Measurements from ENCODE around the gene NLK.
"Not testable (repeated sequence)": the region's sequence is repeated elsewhere in the genome, so short reads cannot be mapped to it uniquely, and the experiment has no call there.

The NLK gene

DNA sequence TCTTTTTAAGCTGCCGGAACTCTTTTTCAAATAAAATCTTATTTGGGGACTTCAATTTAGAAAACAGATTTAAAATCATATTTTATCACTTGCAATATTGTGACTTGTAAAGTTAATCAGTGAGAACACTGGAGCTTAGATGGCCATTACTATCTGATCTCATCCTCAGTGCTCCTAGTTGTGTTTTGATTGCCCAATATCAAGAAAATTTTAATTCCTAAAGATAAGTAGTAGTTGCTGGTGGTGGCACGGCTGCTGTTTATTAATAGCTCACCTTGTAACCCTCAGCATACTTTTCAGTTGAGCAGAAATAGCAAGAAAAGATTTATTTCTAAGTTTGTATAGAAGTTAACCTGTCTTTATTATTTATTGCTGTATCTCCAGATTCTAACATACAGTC is 124.0 kb downstream of the NLK start:
- no peak for DNase-seq

DNA sequence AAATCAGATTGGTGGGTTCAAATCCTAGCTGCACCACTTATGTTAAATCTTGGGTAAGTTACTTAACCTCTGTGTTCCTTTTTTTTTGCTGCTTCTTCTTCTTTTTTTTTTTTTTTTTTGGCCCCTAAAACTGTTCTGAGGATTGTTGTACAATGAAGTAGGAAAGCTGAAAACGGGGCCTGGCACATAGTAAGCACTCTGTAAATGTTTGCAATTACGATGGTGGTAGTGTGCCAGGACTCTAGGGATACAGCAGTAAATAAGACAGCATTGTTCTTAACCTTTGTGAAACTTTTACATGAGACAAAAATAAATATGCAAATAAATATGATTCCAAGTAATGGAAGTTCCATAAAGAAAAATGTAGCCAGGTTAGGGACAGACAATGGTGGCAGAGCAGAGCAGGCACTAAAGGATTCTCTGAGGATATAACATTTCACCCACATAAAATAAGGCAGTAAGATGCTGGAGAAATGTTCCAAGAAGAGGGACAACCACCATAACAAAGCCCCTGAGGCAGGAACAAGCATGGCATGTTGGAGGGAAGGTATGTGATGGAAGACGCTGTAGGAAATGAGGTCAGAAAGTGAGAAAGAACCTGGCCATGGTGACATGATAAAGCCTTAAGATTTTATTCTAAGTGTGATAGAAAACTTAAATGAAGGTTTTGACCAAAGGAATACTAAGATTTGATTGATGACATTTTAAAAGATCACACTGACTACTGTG is 127.3 kb downstream of the NLK start:
- no peak for DNase-seq

DNA sequence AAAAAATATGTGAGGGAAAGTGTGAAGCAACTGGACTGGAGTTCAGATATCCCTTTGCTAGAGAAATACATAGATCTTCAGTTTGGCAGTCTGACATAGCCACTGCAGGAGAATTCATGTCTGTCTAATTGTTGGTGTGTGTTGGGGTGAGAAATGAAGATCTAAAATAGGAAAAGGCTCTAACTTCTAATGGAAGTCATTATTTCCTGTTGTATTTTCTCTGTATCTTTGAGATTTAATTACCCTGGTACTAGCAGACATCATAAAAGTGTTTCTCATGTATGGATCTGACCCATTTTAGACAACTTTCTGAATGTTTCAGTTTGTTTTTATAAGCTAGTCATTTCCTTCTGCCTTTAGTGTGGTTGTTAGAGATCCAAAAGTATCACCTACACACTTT is 128.3 kb downstream of the NLK start:
- DNase-seq, result no peak

DNA sequence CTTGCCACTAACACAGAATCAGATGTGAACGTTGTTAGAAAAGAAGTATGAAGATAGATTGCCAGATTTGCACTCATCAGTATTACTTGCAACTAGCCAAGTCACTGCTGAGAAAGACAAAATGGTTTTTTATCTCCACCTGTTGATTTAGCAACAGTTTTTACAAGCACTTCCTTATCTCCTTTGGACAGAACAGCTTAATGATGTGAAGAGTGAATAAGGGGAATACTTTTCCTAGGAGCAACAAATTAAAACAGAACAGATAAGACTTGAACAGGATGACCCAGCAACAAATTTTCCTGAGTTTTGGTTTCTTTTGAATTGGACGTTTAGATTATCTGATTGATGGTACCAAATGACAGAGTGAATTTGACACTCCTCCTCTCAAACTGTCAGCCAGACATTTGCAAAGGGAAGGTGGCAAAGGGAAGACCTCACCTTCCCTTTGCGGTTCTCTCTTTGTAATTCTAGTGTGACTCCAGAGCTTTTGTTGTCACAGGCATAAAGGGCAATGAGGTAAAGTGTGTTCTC is 130.6 kb downstream of the NLK start:
- no peak for DNase-seq

DNA sequence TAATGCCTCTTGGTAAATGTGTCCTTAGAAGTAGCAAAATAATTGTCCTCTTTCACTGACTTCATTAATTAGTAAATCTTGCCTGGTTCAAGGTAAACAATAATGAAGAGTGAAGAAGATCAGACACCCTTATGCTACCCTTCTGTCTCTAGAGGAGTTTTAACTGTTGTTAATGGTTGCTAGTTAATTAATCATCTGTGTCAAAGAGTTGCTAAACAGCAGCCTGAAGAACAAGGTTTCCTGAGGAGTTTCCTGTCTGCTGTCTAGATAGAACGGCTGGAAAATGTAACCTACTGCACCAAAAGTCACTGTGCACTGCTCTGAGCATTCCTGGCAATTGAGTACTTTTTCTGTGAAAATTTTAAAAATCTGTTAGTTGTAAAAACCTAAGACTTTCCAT is 131.3 kb downstream of the NLK start:
- no peak for DNase-seq

DNA sequence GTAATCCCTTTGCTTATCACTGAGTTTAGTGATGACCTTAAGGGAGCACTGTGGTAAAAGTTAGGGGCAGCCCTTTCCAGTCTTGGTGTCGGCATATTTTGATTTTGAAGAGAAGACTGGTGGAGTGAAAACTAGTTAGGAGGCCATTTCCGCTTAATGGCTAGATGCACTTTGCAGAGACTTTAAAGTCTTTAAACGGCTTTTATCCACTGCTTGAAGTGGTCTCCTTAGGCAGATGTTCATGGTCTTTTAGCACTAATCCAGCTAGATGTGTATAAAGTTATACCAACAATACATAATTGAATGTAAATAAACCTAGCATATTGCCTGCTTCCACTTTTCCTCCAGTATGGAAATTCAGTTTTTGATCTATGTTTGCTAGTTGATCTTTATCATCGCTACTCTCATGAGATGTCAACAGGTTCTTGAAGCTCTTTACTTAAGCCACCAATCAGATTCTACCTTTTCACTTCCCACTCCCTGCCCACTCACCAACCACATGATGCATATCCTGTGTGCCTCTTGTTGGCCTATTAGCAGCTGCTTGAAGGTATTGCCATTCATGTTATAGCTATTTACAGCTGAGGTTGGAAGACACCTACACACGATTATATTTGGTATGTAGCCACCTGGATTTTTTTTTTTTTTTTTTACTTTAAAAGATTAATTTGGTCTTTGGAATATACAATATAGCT is 132.0 kb downstream of the NLK start:
- no peak for DNase-seq

DNA sequence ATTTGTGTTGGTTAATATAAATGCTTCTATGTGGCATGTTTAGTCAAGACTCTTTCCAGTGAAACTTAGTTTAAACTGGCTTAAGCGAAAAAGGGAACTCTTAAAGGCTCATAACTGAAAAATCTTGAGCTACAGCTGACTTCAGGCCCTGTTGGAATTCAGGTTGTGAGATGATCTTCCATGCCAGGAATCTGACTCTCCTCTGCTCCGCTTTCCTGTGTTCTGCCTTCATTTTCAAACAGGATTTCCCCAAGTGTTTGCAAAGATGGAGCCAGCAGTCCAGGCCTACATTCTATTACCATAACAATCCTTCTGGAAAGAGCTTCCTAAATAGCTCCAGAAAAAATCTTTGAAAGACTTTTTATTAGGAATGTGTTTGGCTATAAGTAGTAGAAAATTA is 134.9 kb downstream of the NLK start:
- no peak for DNase-seq

DNA sequence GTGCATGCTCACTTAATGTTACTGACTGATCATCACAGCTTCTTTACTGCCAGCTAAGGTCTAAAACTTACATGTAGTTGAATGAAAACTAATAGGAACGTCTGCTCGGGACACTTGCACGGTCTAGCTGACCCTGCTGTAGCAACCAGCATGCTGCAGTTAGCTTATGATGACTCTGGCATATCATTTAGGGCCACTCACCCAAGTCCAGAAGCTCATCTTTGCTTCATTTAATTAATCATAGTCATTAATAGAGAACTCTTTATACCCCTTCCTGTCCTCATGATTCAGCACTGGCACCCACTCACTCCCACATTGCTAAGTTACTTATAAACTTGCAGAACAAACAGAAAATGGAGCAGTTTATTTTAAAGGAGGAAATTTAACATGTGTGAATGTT is 136.3 kb downstream of the NLK start:
- no peak for DNase-seq

DNA sequence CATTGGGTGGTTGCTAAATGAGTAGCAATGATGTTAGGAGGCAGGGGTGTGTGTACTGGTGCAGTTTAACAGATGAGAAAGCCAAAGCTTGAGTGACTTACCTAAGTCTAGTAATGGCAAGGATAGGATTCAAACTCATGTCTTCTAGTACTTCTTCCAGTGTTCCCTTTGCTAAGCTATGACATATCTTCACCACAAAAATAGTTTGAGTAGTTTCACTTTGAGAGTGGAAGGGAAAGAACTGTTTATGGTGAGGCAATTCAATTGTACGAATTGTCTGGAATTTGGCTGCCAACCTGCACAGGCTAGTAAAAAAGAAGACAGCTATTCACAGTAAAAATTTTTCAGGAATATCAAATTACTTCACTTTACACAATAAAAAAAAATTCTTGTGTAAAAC is 138.0 kb downstream of the NLK start:
- no peak for DNase-seq

DNA sequence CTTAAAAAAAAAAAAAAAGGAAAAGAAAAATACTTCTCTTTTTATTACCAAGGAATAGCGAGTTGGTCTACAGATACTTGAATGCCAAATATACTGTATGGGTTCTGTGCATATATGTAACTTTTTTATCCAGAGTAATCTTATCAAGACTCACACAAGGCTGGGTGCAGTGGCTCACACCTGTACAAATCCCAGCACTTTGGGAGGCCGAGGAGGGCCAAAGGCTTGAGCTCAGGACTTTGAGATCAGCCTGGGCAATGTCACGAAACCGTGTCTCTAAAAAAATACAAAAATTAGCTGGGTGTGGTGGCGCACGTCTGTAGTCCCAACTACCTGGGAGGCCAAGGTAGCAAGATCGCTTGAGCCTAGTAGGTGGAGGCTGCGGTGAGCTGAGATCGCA is 139.1 kb downstream of the NLK start:
- DNase-seq, result no peak

DNA sequence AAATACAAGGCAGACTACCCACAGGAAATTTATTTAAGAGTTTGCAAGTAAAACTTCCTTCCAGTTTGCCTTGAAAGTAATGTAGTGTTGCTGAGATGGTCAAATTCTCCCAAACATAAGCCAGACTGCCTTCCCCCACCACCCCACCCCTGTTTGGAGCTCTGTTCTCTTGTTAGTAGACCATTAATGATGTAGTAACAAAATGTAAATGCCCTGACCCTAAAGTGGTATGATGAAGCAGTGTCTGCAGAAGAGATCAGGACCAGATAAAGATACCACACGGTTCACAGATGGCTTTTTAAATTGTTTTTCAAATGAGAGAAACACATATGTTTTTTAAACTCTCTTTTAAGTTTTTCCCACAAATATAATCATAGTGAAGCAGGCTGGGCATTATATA is 140.1 kb downstream of the NLK start:
- no peak for DNase-seq

DNA sequence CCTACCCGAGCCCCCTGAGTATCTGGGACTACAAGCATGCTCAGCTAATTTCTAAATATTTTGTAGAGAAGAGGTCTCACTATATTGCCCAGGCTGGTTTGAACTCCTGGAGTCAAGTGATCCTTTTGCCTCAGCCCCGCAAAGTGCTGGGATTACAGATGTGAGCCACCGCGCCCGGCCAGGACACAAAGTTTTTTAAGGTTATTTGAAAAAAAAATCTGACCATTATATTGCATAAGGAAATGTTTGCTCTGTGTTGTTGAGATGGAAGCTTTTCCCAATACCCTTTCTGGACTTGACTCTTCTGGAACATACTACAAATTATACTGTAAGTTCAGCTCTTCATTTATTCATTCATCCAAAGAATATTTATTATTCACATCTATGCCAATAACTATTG is 143.2 kb downstream of the NLK start:
- DNase-seq, result no peak

DNA sequence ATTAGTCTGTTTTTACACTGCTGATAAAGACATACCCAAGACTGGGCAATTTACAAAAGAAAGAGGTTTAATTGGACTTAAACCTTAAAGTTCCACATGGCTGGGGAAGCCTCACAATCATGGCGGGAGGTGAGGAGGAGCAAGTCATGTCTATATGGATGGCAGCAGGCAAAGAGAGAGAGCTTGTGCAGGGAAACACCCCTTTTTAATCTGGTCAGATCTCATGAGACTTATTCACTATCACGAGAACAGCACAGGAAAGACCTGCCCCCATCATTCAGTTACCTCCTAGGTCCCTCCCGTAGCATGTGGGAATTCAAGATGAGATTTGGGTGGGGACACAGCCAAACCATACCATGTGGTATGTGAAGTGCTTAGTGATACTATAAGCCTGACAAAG is 144.0 kb downstream of the NLK start:
- not testable (repeated sequence) for DNase-seq

DNA sequence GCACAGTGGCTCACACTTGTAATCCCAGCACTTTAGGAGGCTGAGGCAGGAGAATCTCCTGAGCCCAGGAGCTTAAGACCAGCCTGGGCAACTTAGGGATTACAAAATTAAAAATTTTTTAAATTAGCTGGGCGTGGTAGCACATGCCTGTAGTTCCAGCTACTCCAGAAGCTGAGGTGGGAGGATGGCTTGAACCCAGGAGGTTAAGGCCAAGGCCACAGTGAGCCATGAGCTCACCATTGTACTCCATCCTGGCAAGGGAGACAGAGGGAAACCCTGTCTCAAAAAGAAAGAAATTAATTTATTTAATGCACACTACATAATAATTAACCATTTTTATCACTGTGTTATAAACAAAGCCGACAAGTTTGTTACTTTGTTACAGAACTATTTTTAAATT is 145.5 kb downstream of the NLK start:
- no peak for DNase-seq

DNA sequence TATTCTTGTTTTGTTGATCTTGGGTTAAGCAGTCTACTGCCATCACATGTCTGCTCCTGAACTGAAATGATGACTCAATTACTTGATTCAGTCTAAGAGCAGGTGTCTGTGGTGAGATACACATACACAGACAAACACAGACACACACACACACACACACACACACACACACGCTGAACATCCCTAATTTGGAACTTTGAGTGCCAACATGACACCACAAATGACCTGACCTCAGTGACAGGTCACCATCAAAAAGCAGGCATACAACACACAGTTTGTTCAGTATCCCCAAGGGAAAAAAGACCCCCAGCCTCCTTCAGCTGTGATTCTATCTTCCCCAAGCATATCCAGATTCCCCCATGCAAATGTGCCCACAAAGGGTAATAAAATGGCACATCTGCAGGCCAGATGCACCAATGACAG is 146.4 kb downstream of the NLK start:
- no peak for DNase-seq

DNA sequence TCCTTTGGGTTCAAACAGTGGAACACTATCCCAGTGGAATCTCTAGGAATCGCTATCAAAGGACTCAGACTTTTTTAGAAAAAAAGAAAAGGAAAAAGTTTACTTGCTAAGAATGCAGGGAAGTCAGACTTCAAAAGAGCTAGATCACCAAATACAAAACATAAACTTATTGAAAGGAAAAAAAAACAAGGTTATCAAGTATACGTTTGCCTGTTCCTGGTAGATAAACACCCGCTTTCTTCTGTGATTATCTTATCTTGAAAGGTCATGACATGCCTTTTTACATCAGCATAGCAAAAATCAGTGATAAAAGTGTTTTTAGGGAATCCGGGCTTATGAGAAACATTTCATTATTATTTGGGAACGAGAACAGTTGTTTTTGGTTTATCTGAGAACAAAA is 147.2 kb downstream of the NLK start:
- DNase-seq, result no peak

DNA sequence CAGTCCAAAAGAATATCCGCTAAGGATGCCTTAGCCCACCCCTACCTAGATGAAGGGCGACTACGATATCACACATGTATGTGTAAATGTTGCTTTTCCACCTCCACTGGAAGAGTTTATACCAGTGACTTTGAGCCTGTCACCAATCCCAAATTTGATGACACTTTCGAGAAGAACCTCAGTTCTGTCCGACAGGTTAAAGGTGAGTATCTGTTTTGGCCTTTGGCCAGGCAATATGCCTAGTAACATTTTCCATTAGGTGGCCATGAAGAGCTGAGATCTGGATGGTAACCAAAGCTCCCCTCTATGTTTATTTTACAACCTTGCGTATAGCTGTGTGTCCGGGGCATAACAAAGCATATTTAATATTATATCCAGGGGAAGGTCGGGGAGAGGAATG is 148.5 kb downstream of the NLK start:
- DNase-seq, result no peak

DNA sequence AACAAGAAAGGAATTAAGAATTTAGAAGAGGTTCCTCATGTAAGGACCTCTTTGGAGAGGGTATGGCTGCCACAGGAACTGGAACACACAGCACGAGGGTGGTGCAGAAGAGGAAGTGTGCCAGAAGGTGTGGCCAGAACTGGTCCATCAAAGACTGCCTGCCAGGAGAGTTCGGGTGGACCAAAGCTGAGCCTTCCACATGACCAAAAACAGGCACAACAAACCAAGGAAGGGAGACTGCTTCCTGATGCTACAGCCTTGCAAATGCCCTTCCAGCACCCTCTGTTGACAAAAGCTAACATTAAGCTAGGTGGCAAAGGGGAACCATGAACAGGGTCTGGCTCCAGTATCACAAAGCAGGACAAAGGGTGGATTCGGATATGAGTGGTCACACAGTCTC is 150.8 kb downstream of the NLK start:
- no peak for DNase-seq

DNA sequence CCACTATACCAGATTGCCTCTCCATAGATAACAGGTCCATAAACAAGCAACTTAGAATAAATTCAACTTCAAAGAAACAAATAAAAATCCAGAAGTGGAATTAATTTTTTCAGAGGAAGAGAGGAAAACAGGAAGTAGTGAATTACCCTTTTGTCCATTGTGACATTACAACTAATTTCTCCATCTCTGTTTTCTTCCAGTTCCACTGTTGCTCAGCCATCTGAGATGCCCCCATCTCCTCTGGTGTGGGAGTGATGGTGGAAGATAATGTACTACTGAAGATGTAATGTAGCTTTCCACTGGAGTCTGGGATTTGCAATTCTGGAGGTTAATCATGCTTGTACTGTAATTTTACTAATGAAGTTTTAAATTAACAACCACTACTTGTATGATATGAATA is 151.9 kb downstream of the NLK start:
- no peak for DNase-seq

DNA sequence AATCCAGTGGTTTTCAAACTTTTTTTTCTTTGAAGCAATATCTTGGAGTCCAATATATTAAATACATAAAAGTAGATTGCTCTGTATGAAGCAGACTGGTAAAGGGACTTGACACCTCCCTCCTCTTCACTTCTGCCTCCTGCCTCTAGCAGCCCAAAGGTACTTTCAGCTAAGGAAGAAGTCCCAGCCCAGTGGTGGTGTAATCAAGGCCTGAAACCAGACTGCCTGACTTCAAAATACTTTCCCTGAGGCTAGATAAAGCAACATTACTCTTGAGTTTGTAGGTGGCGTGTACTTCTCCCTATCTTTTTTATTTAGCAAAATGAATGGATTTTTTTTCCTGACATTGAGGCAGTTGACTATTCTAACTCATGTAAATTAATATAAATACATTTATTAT is 154.2 kb downstream of the NLK start:
- DNase-seq, result no peak

DNA sequence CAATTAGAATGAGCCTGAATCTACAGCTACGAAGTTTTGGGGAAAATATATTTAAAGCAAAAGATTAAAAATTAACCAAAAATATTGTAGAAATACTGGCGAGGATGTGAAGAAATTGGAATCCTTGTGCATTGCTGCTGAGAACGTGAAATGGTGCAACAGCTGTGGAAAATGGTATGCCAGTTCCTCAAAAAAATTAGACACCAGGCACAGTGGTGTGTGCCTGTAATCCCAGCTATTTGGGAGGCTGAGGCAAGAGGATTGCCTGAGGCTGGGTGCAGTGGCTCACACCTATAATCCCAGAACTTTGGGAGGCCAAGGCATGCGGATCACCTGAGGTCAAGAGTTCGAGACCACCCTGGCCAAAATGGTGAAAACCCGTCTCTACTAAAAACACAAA is 156.6 kb downstream of the NLK start:
- DNase-seq, result no peak

DNA sequence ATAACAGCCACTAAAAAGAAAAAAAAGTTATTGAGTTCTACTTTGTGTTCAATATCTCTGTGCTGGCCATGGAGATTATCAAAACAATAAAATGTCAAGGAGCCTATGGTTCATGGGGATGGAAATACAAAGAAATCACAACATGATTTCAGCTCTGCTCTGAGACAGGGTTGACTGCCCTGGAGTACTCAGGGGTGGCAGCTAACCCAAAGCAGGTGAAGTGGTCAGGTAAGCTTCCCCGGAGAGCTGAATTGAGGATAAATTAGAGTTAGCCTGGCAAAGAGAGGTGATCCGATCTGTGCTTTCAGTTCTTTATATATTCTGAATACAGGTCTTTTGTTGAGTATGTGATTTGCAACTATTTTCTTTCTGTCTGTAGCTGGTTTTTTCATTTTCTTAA is 157.3 kb downstream of the NLK start:
- DNase-seq, result no peak

DNA sequence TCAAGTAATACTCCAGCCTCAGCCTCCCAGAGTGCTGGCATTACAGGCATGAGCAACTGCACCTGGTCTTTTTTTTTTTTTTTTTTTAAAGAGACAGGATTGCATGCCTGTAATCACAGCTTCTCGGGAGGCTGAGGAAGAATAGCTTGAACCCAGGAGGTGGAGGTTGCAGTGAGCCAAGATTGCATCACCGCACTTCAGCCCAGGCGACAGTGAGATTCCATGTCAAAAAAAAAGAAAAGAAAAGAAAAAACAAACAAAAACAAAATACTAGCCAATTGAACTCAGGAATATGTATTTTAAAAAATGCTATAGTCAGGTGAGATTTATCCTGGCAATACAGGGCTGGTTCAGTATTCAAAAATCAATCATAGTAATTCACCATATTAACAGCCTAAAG is 158.8 kb downstream of the NLK start:
- no peak for DNase-seq

DNA sequence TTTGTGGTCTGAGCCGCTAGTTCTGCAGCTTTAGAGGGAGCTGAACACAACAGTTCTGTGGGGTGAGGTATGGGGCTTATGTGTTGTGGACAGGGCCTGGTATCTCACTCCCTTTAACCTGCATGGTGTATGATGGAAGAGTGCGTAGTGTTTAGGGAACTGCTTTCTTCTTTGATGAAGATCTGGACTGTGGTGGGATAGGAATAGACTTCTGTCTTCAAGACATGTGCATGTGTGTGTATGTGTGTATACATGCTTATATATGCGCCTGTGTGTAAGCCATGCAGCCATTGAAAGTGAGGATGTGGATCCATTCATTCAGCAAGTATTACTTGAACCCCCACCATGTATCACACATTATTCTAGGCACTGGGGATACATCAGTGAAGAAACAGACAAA is 161.8 kb downstream of the NLK start:
- DNase-seq, result no peak

DNA sequence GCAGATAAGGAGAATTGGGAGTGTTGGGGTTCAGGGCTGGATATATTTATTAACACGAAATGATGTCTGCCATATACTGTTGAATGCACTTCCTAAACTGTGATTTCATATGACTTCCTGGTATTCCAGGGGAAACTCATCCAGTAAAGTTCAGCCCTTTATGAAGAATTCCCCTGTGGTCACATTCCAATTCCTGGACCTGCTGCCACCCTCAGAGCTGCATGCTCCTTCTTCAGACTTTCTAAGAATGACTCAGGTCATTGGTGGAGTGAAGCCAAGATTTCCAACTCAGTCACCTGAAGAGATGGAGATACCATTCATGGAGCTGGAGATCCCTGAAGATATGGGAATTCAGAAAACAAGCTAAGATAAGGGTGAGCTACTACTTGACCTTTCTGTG is 162.3 kb downstream of the NLK start:
- DNase-seq, result no peak

Measured in NK-92 treated with Interleukin-12 subunit alpha and Interleukin-12 subunit beta, amount 100 ng/mL, for 24 hours (cell line).